SKM-1 (cell line): Measurements from ENCODE around the gene LRRK1.
"Not testable (repeated sequence)": the region's sequence is repeated elsewhere in the genome, so short reads cannot be mapped to it uniquely, and the experiment has no call there.

Experiments
- DNase-seq: peaks from one replicate; lab custom pipeline; 2025; ENCODE audit not compliant: unreplicated experiment; lab: John Stamatoyannopoulos, UW

The LRRK1 gene

GRCh38 chr15:101066501-101067408 lies 147.6 kb downstream of the LRRK1 start:
- DNase-seq: no peak

GRCh38 chr15:101067660-101068522 lies 148.7 kb downstream of the LRRK1 start:
- DNase-seq: no peak

GRCh38 chr15:101068523-101068960 lies 149.4 kb downstream of the LRRK1 start:
- no peak for DNase-seq

- DNase-seq: no peak
Observed at GRCh38 chr15:101068961-101069653, 149.9 kb downstream of the LRRK1 start.

GRCh38 chr15:101069654-101069973 lies 150.5 kb downstream of the LRRK1 start:
- no peak for DNase-seq

GRCh38 chr15:101070024-101070423 lies 150.9 kb downstream of the LRRK1 start:
- no peak for DNase-seq

- DNase-seq: no peak
Observed at GRCh38 chr15:101070502-101071273, 151.5 kb downstream of the LRRK1 start.

- no peak for DNase-seq
Observed at GRCh38 chr15:101071651-101072050, 152.5 kb downstream of the LRRK1 start.

- DNase-seq: not testable (repeated sequence)
Observed at GRCh38 chr15:101072235-101072634, 153.1 kb downstream of the LRRK1 start.

- not testable (repeated sequence) for DNase-seq
Observed at GRCh38 chr15:101077806-101078668, 158.9 kb downstream of the LRRK1 start.

- DNase-seq: no peak
Observed at GRCh38 chr15:101078669-101079323, 159.6 kb downstream of the LRRK1 start.

- DNase-seq: no peak
Observed at GRCh38 chr15:101081900-101082299, 162.7 kb downstream of the LRRK1 start.

GRCh38 chr15:101083336-101084045 lies 164.3 kb downstream of the LRRK1 start:
- no peak for DNase-seq

- DNase-seq: no peak
Observed at GRCh38 chr15:101084801-101085200, 165.6 kb downstream of the LRRK1 start.

- DNase-seq: no peak
Observed at GRCh38 chr15:101085311-101085700, 166.1 kb downstream of the LRRK1 start.

- no peak for DNase-seq
Observed at GRCh38 chr15:101086394-101087171, 167.4 kb downstream of the LRRK1 start.

GRCh38 chr15:101087172-101087769 lies 168.1 kb downstream of the LRRK1 start:
- no peak for DNase-seq
